HepG2 (cell line): Measurements from ENCODE around the gene PIGW. TPM values are rescaled to one million over a fixed set of nuclear protein-coding genes. Genes with fewer than 3 reads are reported as not detected.
A peak's percentile ranks its signal among the peaks of the same experiment; 100 is the strongest.

ENCODE experiments used
- HNF4A ChIP-seq: sonication (generic); formaldehyde crosslinking; IDR thresholded peaks from 2 replicates; pipeline ENCODE4 v1.4.0; 2020; ENCODE audit warnings: missing genetic modification reagents
- NR2C2 ChIP-seq: sonication (generic); formaldehyde crosslinking; IDR thresholded peaks from 2 replicates; pipeline ENCODE4 v1.4.0; 2020; ENCODE audit warnings: missing genetic modification reagents, mild to moderate bottlenecking, moderate library complexity, borderline replicate concordance
- RARG ChIP-seq: sonication (generic); formaldehyde crosslinking; IDR thresholded peaks from 2 replicates; pipeline ENCODE4 v1.4.0; 2020; ENCODE audit warnings: low read depth, mild to moderate bottlenecking, missing genetic modification reagents
- ZNF609 ChIP-seq: sonication (generic); formaldehyde crosslinking; IDR thresholded peaks from 2 replicates; pipeline ENCODE4 v1.4.0; 2020; ENCODE audit warnings: mild to moderate bottlenecking, missing genetic modification reagents, borderline replicate concordance
- ZNF687 ChIP-seq: sonication (generic); formaldehyde crosslinking; IDR thresholded peaks from 2 replicates; pipeline ENCODE4 v1.5.1; 2020; ENCODE audit warnings: mild to moderate bottlenecking, missing genetic modification reagents, moderate library complexity
- polyA plus RNA-seq, 8 experiments: library from polyadenylated mRNA; depleted of rRNA in 3 of 8; stranded (reverse) in 7 of 8; unstranded in 1 of 8; fragments of >200 nt; fragmentation: Illumina TruSeq in 4 of 8; extraction: Trizol in 4 of 8; gene quantifications; 2 replicates each; pipeline versions ENCODE4 v1.2.1 to v1.2.3, GENCODE V29; 2011 to 2016; ENCODE audit warnings: low read depth in 4 of 8, missing spikeins in 1 of 8, mixed read lengths in 1 of 8; ENCODE audit not compliant: insufficient read depth in 1 of 8
- total RNA-seq, 5 experiments: library from RNA; depleted of rRNA; stranded (reverse); fragments of >200 nt; fragmentation: Illumina TruSeq; extraction: Trizol; gene quantifications; 2 replicates each; pipeline ENCODE4 v1.2.3, GENCODE V29; 2016; ENCODE audit warnings: low read depth in 1 of 5

Gene PIGW
- total and polyA plus RNA-seq, 2 of the 13 experiments (the other 11 are each of a cell fraction or from before 2014, with no cell fraction given): 9.0 to 24.0 TPM

- TF ChIP-seq NR2C2 (CRISPR knock-in tag) (0 out of 2 replicates have a peak, but pooled peaks have one; percentile 18), HNF4A (CRISPR knock-in tag) (peak; percentile 63), RARG (CRISPR knock-in tag) (no peak), ZNF687 (CRISPR knock-in tag) (peak; percentile 5; the same call in 1 of the 2 replicates), ZNF609 (CRISPR knock-in tag) (no peak)
- TF ChIP-seq, all 625 proteins: peak for 10
Observed at GRCh38 chr17:36506249-36506826, 28.4 kb upstream of the PIGW start (continued).
